Measurements from ENCODE around the gene PAPPA2.

DNA sequence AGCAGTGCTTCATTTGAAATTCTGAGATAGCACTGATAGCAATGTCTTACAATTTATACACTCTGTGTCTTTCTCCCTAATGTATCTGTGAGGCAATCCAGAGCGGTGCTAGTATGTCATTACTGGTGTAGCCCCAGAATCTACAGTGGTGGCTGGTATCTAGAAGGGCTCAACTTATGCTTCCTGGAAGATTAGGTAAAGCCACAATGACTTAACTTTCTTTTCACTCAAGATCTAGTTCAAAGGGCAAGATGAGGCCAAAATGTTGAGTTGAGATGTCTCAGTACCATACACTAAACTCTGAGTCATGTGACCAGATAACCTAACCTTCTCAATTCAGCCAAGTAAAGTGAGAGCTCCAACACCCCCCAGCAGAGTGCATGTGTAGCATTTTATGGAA, 77.5 kb downstream of the PAPPA2 start:
- TF ChIP-seq, protein P1, sequence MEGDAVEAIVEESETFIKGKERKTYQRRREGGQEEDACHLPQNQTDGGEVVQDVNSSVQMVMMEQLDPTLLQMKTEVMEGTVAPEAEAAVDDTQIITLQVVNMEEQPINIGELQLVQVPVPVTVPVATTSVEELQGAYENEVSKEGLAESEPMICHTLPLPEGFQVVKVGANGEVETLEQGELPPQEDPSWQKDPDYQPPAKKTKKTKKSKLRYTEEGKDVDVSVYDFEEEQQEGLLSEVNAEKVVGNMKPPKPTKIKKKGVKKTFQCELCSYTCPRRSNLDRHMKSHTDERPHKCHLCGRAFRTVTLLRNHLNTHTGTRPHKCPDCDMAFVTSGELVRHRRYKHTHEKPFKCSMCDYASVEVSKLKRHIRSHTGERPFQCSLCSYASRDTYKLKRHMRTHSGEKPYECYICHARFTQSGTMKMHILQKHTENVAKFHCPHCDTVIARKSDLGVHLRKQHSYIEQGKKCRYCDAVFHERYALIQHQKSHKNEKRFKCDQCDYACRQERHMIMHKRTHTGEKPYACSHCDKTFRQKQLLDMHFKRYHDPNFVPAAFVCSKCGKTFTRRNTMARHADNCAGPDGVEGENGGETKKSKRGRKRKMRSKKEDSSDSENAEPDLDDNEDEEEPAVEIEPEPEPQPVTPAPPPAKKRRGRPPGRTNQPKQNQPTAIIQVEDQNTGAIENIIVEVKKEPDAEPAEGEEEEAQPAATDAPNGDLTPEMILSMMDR (IDR thresholded peaks at IDR 0.05) = no peak
- TF ChIP-seq POLR2A (IDR thresholded peaks at IDR 0.05) (no peak), EP300 (IDR thresholded peaks at IDR 0.05) (no peak)

All from sigmoid colon (tissue), 4 donors.